ENCODE measurements around the gene DOC2A.

Gene DOC2A

GRCh38 chr16:30030841-30031413 lies 20.1 kb upstream of the DOC2A start, which contains the start of gene TLCD3B:
Gene TLCD3B, minus strand, starts transcription at chr16:30031271. Its CDS starts 744 bp downstream, at chr16:30030527.
- H3K27ac ChIP-seq: no peak within 1 kb of the TSS
- H3K27me3 ChIP-seq: peaks cover 95% of the 10 kb centered on the region
- H3K9me3 ChIP-seq: no peaks in the 10 kb centered on the region
- H3K4me3 ChIP-seq (ENCODE audit: low read depth in 1 of 2, low read length in 1 of 2): no peak within 1 kb of the TSS
- no peak for TF ChIP-seq CTCF (IDR thresholded peaks at IDR 0.05)
- H3K4me1 ChIP-seq (ENCODE audit: control insufficient read depth in 1 of 2, insufficient read depth in 1 of 2, low read depth in 1 of 2, low read length in 1 of 2): peaks cover 0 to 6% of the 10 kb centered on the region in 2 experiments
- H3K36me3 ChIP-seq: no peaks in the 10 kb centered on the region

GRCh38 chr16:30030011-30030685 lies 19.3 kb upstream of the DOC2A start:
- Histone ChIP-seq H3K36me3 (no peaks in the 10 kb centered on the region), H3K4me3 (ENCODE audit: low read depth in 1 of 2, low read length in 1 of 2) (no peak overlapping the region), H3K4me1 (ENCODE audit: control insufficient read depth in 1 of 2, insufficient read depth in 1 of 2, low read depth in 1 of 2, low read length in 1 of 2) (peaks cover 0 to 6% of the 10 kb centered on the region in 2 experiments), H3K9me3 (no peaks in the 10 kb centered on the region), H3K27me3 (peaks cover 92% of the 10 kb centered on the region), H3K27ac (no peak overlapping the region)
- TF ChIP-seq CTCF (IDR thresholded peaks at IDR 0.05): no peak

GRCh38 chr16:30028438-30029076 lies 17.7 kb upstream of the DOC2A start:
- no peak overlapping the region for H3K27ac ChIP-seq
- no peaks in the 10 kb centered on the region for H3K36me3 ChIP-seq
- H3K27me3 ChIP-seq: peaks cover 89% of the 10 kb centered on the region
- H3K9me3 ChIP-seq: no peaks in the 10 kb centered on the region
- H3K4me1 ChIP-seq (ENCODE audit: control insufficient read depth in 1 of 2, insufficient read depth in 1 of 2, low read depth in 1 of 2, low read length in 1 of 2): peaks cover 0 to 6% of the 10 kb centered on the region in 2 experiments
- TF ChIP-seq CTCF (IDR thresholded peaks at IDR 0.05): no peak
- no peak overlapping the region for H3K4me3 ChIP-seq (ENCODE audit: low read depth in 1 of 2, low read length in 1 of 2)

DNA sequence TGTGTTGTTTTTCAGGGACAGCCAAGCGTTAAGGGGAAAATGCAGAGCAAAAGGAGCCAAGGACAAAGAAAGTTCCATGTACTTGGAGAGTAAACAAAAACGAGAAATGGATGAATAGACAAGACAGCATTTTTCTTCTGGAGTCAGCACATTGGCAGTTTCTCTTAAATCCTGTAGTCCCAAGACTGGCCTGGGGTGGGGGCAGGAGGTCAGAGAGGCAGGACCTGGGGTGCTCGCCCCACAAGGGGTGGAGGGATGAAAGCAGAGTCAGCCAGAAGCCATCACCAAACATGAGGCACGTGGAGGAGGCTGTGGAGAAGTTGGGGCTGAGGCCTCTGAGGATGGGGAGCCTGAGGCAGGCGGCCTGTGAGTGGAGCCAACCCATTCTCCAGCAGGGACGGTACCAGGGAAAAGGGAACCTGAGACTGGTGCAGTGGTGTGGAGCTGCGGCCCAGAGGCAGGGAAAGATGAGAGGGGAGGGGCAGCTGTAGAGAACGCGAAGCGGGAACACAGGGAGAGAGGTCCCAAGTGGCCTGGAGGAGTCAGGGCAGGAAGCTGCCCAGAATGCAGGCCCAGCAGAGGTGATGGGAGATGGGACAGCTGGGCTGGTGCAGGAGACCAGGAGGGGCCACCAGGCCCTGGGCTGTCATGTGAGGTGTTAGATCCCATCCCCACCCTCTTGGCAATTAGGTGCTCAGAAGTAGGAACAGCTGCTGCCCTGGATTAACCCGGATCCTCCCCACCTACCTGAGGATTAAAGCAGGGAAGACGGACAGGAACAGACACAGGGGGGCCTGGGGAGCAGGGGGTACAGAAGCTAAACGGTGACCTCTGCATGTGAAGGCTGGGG lies 17.0 kb upstream of the DOC2A start:
- Histone ChIP-seq H3K27me3 (peaks cover 82% of the 10 kb centered on the region), H3K27ac (no peak overlapping the region)

More for the DNA sequence above, 17.0 kb upstream of the DOC2A start:
- Histone ChIP-seq H3K4me1 (ENCODE audit: control insufficient read depth in 1 of 2, insufficient read depth in 1 of 2, low read depth in 1 of 2, low read length in 1 of 2) (peaks cover 0 to 6% of the 10 kb centered on the region in 2 experiments), H3K36me3 (no peaks in the 10 kb centered on the region), H3K4me3 (ENCODE audit: low read depth in 1 of 2, low read length in 1 of 2) (no peak overlapping the region), H3K9me3 (no peaks in the 10 kb centered on the region)
- no peak for TF ChIP-seq CTCF (IDR thresholded peaks at IDR 0.05)

All from neutrophil (primary cell).